ENCODE data around the gene CKS1B. TPM values are rescaled to one million over a fixed set of nuclear protein-coding genes. Genes with fewer than 3 reads are reported as not detected.

The CKS1B gene
- total RNA-seq, 2 experiments from 2014 or later: 204 to 230 TPM

GRCh38 chr1:154941333-154942013 lies 33.0 kb upstream of the CKS1B start:
- intact Hi-C loops (cut with micrococcal nuclease; ENCODE audit: unreplicated experiment): no loop called here
- DNase-seq (ENCODE audit: low spot score): peak; percentile 54
- Histone ChIP-seq H3K27ac (ENCODE audit: low read depth, low read length, poor library complexity, severe bottlenecking) (peak overlapping the region; percentile 98), H3K79me2 (ENCODE audit: insufficient read depth, low read depth, low read length) (peaks cover 33% of the 10 kb centered on the region; the same call in 1 of the 2 replicates), H3K4me1 (ENCODE audit: insufficient read depth, low read length, poor library complexity, severe bottlenecking) (peaks cover 82% of the 10 kb centered on the region), H3K9me3 (ENCODE audit: low read length) (no peaks in the 10 kb centered on the region), H3K4me2 (ENCODE audit: low read length) (peak overlapping the region; percentile 99), H3K4me3 (ENCODE audit: low read depth, low read length, poor library complexity, severe bottlenecking) (peak overlapping the region; percentile 67), H3K9me2 (ENCODE audit: insufficient read depth, low read length) (no peaks in the 10 kb centered on the region), H2AFZ (ENCODE audit: low read length) (no peak overlapping the region), H4K20me1 (ENCODE audit: insufficient read depth, low read length) (no peaks in the 10 kb centered on the region), H3K36me3 (ENCODE audit: insufficient read depth, low read length) (peaks cover 20% of the 10 kb centered on the region)
- no TSS peak for BruUV-seq (replicated peaks)
- ChIA-PET CTCF (ENCODE audit: unreplicated experiment) (no interaction called here), POLR2A (interaction anchor here (1.1 kb wide), 1 partner anchor 57 kb away, joined by 3 read pairs; no protein-coding TSS in a partner anchor)
- TF ChIP-seq EZH2phosphoT487 (IDR thresholded peaks at IDR 0.05; ENCODE audit: borderline replicate concordance, low read depth, low read length) (no peak), CTCF (conservative IDR thresholded peaks at IDR 0.05; ENCODE audit: low read length) (no peak)

GRCh38 chr1:154943649-154944400 lies 30.7 kb upstream of the CKS1B start:
- peak overlapping the region; percentile 99 for H3K4me2 ChIP-seq (ENCODE audit: low read length)
- CTCF ChIA-PET (ENCODE audit: unreplicated experiment): interaction anchor here (0.5 to 2.2 kb wide), 5 partner anchors 11 to 722 kb away, joined by 3 to 13 read pairs (median 5); partner anchors contain the start of gene PBXIP1
- BruUV-seq (replicated peaks): no TSS peak
- POLR2A ChIA-PET: interaction anchor here (0.6 to 1.9 kb wide), 5 partner anchors 8 to 274 kb away, joined by 3 to 7 read pairs (median 3); partner anchors contain the start of genes KCNN3 and PMVK
- peak overlapping the region; percentile 98 for H3K27ac ChIP-seq (ENCODE audit: low read depth, low read length, poor library complexity, severe bottlenecking)
- H3K9me3 ChIP-seq (ENCODE audit: low read length): no peaks in the 10 kb centered on the region
- no peaks in the 10 kb centered on the region for H4K20me1 ChIP-seq (ENCODE audit: insufficient read depth, low read length)
- DNase-seq (ENCODE audit: low spot score): peak; percentile 67
- peak overlapping the region; percentile 67 for H3K4me3 ChIP-seq (ENCODE audit: low read depth, low read length, poor library complexity, severe bottlenecking)
- peaks cover 30% of the 10 kb centered on the region; the same call in 1 of the 2 replicates for H3K79me2 ChIP-seq (ENCODE audit: insufficient read depth, low read depth, low read length)
- TF ChIP-seq CTCF (conservative IDR thresholded peaks at IDR 0.05; ENCODE audit: low read length) (peak; percentile 99), EZH2phosphoT487 (IDR thresholded peaks at IDR 0.05; ENCODE audit: borderline replicate concordance, low read depth, low read length) (no peak)
- H2AFZ ChIP-seq (ENCODE audit: low read length): peak overlapping the region; percentile 55; the same call in 1 of the 2 replicates
- H3K4me1 ChIP-seq (ENCODE audit: insufficient read depth, low read length, poor library complexity, severe bottlenecking): peaks cover 69% of the 10 kb centered on the region
- no peaks in the 10 kb centered on the region for H3K9me2 ChIP-seq (ENCODE audit: insufficient read depth, low read length)
- peaks cover 25% of the 10 kb centered on the region for H3K36me3 ChIP-seq (ENCODE audit: insufficient read depth, low read length)
- intact Hi-C loops (cut with micrococcal nuclease; ENCODE audit: unreplicated experiment): no loop called here

Data from OCI-LY7 (cell line).